GM18507 (cell line): ENCODE measurements around the gene AGO1.
A peak's percentile ranks its signal among the peaks of the same experiment; 100 is the strongest.

Experiments used
- DNase-seq: peaks from one replicate; pipeline ENCODE4 v3.0.0; 2011; ENCODE audit warnings: low read depth; ENCODE audit not compliant: insufficient read length; ENCODE audit errors: extremely low spot score
- FAIRE-seq: peaks from 2 replicates; lab custom pipeline; 2011; peaks lifted over from hg19 to GRCh38; lab: Jason Lieb, UNC

Gene AGO1

DNA sequence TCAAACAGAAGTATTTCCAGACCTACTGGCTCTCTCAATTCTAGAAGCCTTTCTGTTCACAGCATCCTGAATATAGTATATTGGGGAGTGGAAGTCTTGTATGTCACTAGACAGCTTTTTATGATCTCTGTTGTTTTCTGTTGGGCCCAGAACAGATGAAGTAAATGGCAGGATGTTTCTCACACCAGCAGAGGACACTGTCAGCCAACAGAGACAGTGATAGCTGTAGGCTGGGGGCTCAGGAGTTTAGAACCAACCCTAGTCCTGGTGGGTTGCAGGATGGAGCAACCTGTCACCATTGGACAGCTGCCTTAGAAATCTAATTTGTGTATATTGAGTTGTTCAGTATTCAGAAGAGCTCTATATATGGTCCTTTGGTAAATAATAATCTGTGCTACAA lies 16.9 kb downstream of the AGO1 start:
- FAIRE-seq: no peak

DNA sequence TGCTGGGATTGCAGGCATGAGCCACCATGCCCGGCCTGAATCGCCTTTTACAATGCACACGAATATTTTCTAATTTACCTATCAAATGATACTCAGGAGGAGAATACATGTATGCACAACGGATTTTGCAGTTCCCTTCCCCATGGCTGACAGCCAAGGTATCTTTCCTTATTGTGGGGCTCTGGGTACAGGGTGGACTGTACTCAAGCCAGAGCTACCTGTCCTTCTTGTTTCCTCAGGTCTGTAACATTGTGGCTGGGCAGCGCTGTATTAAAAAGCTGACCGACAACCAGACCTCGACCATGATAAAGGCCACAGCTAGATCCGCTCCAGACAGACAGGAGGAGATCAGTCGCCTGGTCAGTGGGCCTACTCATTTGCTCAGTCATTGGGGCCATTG lies 18.2 kb downstream of the AGO1 start:
- DNase-seq (no peak), FAIRE-seq (no peak)

More for the DNA sequence above, 16.9 kb downstream of the AGO1 start:
- DNase-seq: no peak

DNA sequence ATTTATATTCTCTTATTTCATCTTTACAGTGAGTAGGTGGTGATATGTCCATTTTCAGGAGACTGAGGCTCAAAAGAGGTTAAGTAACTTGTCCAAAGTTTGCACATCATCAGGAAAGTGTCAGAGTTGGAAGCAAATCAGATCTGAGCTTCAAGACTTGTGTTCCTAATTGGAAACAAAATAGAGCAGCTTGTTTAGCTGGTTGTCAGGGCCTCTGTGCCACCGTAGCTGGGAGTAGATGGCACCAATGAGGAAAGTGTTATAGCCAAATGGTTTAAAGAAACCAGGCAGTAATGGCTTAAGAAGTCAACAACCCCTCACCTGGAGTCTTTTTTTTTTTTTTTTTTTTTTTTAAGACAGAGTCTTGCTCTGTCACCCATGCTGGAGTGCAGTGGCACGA lies 19.7 kb downstream of the AGO1 start:
- DNase-seq (no peak), FAIRE-seq (no peak)

- FAIRE-seq: no peak
- DNase-seq: no peak
Observed at GRCh38 chr1:35914717-35915116, 31.7 kb downstream of the AGO1 start.

- DNase-seq: no peak
- FAIRE-seq: no peak
Observed at GRCh38 chr1:35915693-35916092, 32.7 kb downstream of the AGO1 start.

DNA sequence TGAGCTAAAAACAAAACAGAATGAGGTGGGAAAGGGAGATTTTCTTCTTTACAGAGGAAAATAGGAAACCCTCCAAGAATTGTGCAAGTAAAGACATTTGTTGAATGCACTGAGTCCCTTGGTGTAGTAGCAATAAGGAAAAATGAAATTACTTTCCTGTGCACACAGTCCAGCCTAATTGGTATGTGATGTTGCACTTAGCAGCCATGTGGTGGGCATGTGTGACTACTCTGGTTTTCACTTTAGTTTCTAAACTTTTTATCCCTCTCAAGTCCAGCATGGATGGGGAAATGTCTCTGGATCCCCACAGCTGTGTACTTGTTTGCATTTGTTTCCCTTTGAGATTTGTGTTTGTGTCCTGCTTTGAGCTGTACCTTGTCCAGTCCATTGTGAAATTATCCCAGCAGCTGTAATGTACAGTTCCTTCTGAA lies 40.8 kb downstream of the AGO1 start:
- FAIRE-seq (no peak), DNase-seq (no peak)

DNA sequence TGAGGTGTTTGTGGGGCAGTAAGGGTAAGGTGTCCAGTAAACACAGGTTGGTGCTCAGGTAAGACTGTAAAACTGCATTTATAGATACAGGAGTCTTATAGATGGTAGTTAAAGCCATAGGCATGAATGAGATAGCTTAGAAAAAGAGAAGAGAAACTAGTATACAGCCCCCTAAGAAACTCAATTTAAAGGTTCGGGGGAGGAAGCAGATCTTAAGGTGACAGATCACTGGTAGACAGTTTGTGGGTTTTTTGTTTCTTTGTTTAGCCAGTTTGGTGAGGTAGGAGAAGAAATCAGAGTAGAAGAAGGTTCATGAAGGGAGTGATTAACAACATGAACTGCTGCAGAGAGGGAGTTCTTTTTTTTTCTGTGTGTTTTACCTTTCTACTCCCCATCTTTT lies 41.8 kb downstream of the AGO1 start:
- FAIRE-seq: no peak

GRCh38 chr1:35925741-35926140 lies 42.7 kb downstream of the AGO1 start:
- FAIRE-seq (no peak), DNase-seq (no peak)

More for the DNA sequence above, 41.8 kb downstream of the AGO1 start:
- no peak for DNase-seq

GRCh38 chr1:35927472-35927871 lies 44.5 kb downstream of the AGO1 start:
- DNase-seq (no peak), FAIRE-seq (no peak)

DNA sequence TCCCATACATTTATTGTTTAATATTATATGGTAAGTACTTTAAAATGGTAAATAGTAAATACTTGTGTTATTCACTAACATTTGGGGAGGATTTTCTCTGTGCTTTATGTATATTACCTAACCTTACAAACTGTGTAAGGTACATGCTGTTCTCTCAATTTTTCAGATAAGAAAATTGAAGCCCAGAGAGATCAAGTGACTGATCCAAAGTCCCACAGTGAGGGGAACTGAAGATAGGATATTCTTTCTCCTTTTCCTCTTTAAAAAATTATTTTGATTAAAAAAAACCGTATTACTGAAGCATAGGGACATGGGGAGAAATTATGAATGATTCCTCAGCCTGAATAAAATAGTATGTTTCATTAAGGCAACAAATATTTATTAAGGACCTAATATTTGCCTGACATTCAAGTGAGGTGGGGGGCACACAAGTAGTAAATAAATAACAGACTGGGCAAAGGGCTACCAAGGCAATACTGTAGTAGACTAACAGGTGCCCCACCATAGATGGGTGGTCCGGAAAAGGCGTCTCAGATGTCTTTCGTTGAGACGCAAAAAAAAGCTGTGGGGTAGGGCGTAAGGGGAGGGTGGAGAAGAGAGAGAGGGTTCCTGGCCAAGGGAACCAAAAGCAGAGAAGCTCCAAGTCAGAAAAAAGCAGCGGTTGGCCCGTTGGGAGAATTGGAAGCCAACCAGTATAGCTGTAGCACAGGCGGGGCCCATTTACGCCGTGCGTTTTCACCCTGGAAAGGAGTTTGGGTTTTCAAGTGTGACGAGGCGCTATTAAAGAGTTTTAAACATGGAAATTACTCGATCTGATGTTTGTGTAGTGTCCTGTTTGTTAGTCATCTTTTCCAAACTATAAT lies 47.0 kb downstream of the AGO1 start:
- DNase-seq (no peak), FAIRE-seq (peak; percentile 59)

DNA sequence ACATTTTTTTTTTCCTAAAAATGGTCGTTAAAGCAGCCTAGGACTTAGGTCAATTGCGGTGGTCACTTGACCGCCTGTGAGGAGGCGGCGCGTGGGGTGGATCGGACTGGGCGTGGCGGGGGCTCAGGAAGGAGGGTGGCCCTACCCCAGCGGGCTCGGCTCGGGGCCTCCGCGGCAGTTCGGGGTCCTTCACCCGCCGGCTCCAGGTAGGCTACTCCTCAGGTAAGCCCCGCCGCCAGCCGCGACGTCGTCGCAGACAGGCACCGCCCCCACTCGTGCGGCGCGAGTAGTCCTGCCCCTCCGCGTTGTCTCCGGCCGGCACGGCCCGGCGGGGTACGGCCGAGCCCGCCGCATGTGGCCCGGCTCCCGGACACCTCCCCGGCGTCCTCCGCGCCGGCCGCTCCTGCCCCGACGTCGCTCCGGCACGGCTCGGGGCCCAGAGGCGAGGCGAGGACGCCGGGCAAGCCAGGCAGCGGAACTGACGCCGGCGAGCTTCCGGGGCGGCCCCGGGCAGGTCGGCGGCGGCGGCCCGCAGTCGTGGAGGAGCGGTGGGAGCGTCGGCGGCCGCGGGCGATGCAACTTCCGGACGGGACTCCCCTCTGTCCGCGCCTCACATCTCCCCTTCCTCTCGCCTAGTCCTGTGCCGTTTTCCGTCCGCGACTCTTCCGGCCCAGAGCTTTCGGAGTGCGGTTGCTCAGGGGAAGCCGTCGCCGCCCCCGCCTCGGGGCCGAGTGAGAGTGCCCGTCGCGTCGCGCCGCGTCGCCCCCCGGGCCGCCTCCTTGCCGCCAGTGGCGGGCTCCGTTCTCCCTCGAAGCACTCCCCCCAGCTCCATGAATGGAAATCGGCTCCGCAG lies 47.8 kb downstream of the AGO1 start, which contains the start of gene AGO3:
AGO3 (plus strand) TSS at position 513 of the 853 bp plus-strand sequence; CDS start at position 835, 322 bp downstream.
- DNase-seq: peak; percentile 80
- FAIRE-seq: peak; percentile 91

DNA sequence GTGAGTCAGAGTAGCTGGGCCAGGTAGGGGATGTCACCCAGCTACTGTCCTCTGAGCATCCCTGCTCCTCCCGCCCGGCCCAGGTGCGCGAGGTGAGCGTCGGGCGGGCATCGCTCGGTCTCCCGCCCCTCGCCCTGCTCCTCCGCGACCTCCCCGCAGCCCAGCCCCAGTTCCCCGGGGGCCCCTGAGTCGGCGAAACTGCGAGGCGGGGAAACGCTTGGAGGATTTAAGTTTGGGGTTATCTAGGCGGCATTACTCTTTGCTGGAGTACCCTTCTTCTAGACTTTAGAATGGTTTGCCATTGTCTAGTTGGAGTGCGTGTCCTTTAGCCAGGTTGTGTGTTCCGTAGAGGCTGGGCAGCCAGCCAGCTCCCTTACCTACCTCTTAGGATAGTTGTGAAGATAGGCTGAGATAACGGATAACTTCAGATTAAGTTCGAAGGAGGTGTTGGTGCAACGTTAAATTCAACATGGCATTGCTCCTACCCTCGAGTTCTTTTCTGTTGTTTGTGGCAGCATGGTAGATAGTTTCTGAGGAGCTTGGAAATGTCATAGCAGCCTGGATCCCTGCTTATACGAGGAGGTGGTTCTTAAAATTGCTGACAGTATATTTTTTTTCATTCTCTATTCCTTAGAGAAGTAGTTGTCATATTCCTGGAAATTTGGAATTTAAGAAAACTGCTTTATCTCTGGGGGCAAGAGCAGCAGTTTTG lies 48.6 kb downstream of the AGO1 start:
- FAIRE-seq (peak; percentile 55), DNase-seq (no peak)

- DNase-seq: no peak
- peak; percentile 51 for FAIRE-seq
Observed at GRCh38 chr1:35932158-35932636, 49.2 kb downstream of the AGO1 start.

DNA sequence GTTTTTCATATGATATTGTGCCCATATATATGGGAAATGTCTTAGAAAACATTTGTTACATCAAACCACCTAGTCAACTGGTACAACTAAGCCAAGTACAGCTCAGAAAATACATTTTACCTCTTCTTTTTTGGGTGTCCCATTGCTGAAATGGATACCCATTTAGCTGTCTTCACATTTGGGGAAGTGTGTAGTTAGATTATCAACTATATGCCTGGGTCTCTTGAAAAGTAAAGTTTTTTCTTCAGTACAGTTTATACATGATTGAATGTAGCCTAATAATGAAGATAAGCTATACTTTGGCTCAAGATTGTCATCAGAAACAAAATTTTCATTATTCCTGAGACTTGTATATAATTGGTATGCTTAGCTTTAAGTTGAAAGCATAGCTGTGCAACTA lies 49.9 kb downstream of the AGO1 start:
- no peak for DNase-seq
- no peak for FAIRE-seq

GRCh38 chr1:35935442-35936388 lies 52.7 kb downstream of the AGO1 start:
- DNase-seq: no peak

GRCh38 chr1:35936838-35937237 lies 53.8 kb downstream of the AGO1 start:
- no peak for FAIRE-seq
- DNase-seq: no peak

More at GRCh38 chr1:35935442-35936388, 52.7 kb downstream of the AGO1 start:
- peak; percentile 56 for FAIRE-seq

- FAIRE-seq: no peak
- DNase-seq: no peak
Observed at GRCh38 chr1:35939484-35939883, 56.5 kb downstream of the AGO1 start.

- FAIRE-seq (no peak), DNase-seq (no peak)
Observed at GRCh38 chr1:35945327-35945726, 62.3 kb downstream of the AGO1 start.

DNA sequence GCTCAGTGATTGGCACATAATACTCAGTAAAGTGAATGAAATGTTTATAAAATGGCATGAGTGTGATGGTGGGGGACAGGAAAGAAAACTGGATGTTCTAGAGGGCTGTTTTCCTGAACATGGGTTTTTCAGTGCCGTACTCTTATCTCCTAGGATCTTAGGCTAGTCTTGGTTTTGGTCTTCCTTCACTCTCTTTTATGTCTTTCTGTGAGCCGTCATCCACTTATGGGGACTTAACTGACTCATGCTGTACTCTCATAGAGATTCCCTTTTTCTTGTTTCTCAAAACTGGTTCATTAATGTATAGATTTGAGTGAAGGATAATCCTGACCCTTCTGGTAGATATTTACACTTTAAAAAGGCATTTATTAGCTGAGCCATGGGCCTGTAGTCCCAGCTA lies 64.5 kb downstream of the AGO1 start:
- FAIRE-seq (no peak), DNase-seq (no peak)
